ENCODE measurements around the gene DHRSX.

The DHRSX gene

GRCh38 chrX:2495595-2495994 lies 5.2 kb downstream of the DHRSX start:
- Histone ChIP-seq H3K4me3 (ENCODE audit: insufficient read length, low read depth) (no peak overlapping the region), H3K36me3 (ENCODE audit: insufficient read depth, insufficient read length, low read length) (peaks cover 54% of the 10 kb centered on the region), H3K27me3 (ENCODE audit: insufficient read depth, insufficient read length) (no peaks in the 10 kb centered on the region), H3K9ac (ENCODE audit: insufficient read length, low read depth) (no peak overlapping the region), H3K9me3 (ENCODE audit: insufficient read depth, low read length) (no peaks in the 10 kb centered on the region), H3K4me1 (ENCODE audit: insufficient read depth, insufficient read length) (peaks cover 6% of the 10 kb centered on the region)
- no peak for DNase-seq (ENCODE audit: low read depth, low spot score)
- TF ChIP-seq YY1 (IDR thresholded peaks at IDR 0.05; ENCODE audit: insufficient read depth, insufficient read length), result no peak
- no peak for TF ChIP-seq ZNF274 (IDR thresholded peaks at IDR 0.05; ENCODE audit: low read depth, low read length)
- no peak for TF ChIP-seq SUZ12 (IDR thresholded peaks at IDR 0.05; ENCODE audit: extremely low read depth, insufficient read depth, insufficient read length)

DNA sequence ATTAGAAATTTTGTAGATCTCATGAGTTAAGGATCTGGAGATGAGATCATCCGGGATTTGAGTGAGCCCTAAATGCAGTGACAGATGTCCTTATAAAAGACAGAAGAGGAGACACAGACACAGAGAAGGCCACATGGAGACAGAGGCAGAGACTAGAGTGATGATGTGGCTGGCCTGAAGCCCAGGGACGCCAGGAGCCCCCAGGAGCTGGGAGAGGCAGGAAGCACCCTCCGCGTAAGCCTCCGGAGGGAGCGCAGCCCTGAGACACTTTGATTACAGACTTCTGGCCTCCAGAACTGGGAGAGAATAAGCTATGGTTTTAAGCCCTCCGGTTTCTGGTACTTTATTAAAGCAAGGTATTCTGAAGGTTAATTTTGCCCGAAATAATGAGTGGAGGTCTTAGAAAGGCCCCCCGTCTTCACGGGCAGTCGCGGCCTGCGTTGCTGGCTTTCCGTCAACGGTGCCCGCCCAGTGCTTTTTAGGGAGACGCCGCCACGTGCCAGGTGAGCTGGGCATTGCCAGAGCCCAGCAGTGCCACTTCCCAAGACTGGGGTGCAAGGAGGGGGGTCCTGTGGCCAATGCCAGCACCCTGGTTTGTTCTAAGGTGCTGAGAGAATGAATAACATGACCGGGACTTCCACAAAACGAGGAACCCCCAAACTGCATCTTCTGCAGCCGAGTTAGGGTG lies 8.1 kb downstream of the DHRSX start:
- no peak overlapping the region for H3K4me3 ChIP-seq (ENCODE audit: insufficient read length, low read depth)
- no peak for DNase-seq (ENCODE audit: low read depth, low spot score)
- no peaks in the 10 kb centered on the region for H3K27me3 ChIP-seq (ENCODE audit: insufficient read depth, insufficient read length)
- H3K9ac ChIP-seq (ENCODE audit: insufficient read length, low read depth), result no peak overlapping the region
- no peaks in the 10 kb centered on the region for H3K9me3 ChIP-seq (ENCODE audit: insufficient read depth, low read length)
- H3K36me3 ChIP-seq (ENCODE audit: insufficient read depth, insufficient read length, low read length), result peaks cover 73% of the 10 kb centered on the region
- peaks cover 10% of the 10 kb centered on the region for H3K4me1 ChIP-seq (ENCODE audit: insufficient read depth, insufficient read length)
- TF ChIP-seq ZNF274 (IDR thresholded peaks at IDR 0.05; ENCODE audit: low read depth, low read length) (no peak), SUZ12 (IDR thresholded peaks at IDR 0.05; ENCODE audit: extremely low read depth, insufficient read depth, insufficient read length) (no peak), YY1 (IDR thresholded peaks at IDR 0.05; ENCODE audit: insufficient read depth, insufficient read length) (no peak)

DNA sequence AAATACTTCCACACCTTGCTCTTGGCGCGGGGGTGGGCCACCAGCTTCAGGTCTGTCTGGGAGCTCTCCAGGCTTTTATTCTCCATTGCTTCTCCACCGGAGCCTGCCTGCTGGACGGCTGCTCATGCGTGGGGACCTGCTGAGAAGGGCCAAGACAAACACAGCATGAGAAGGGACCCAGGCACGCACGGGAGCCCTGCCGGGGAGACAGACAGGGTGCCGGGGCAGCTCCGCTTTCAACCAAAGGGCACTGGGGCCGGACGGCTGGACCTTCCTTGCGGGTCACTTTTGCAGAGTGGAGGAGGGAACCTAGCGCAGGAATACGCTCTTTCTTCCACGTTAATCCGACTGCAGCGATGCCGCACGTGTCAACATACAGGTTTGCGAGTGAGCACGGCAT lies 10.1 kb downstream of the DHRSX start:
- peaks cover 9% of the 10 kb centered on the region for H3K4me1 ChIP-seq (ENCODE audit: insufficient read depth, insufficient read length)
- peaks cover 77% of the 10 kb centered on the region for H3K36me3 ChIP-seq (ENCODE audit: insufficient read depth, insufficient read length, low read length)
- TF ChIP-seq ZNF274 (IDR thresholded peaks at IDR 0.05; ENCODE audit: low read depth, low read length) (no peak), YY1 (IDR thresholded peaks at IDR 0.05; ENCODE audit: insufficient read depth, insufficient read length) (no peak)
- no peaks in the 10 kb centered on the region for H3K9me3 ChIP-seq (ENCODE audit: insufficient read depth, low read length)
- H3K9ac ChIP-seq (ENCODE audit: insufficient read length, low read depth), result no peak overlapping the region
- DNase-seq (ENCODE audit: low read depth, low spot score), result no peak
- H3K4me3 ChIP-seq (ENCODE audit: insufficient read length, low read depth), result no peak overlapping the region
- no peaks in the 10 kb centered on the region for H3K27me3 ChIP-seq (ENCODE audit: insufficient read depth, insufficient read length)

DNA sequence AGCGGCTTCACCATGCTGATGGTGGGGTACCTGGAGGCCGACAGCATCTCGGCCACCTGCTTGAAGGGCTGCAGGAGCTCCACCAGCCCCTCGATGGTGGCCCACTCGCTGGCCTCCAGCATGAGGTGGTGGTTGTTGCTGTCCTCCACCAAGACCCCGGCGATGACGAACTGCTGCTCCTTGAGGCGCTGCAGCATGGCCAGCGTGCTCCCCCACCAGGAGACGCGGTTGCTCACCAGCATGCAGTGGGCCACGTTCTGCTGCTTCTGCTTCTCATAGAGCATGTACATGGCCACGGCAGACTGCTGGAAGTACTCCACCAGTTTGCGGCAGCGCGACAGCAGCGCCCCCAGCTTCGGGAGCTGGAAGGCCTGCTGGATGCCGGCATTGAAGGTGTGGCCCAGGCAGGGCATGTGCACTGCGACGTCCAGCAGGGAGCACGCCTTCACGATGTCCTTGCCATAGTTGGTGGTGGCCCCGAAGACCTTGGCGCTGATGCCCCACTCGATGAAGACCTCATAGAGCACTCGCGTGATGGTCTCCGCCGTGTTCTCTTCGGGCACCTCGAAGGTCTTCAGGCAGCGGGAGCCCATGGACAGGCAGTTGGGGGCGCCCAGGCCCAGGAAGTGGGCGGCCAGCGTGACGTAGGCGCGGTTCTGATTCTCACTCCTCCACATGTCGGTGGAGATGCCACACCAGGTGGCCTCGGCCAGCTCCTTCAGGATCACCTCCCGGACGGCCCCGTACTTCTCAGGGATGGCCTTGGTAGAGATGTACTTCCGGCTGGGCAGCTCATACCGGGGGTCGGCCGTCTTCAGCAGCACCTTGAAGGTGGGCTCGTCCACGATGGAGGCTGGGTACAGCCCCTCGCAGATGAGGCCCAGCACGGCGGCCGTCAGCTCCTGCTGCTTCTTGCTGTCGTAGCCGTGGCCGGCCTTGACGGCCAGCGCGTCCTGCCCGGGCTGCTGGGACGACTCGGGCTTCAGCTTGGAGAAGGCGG lies 11.0 kb downstream of the DHRSX start:
- TF ChIP-seq ZNF274 (IDR thresholded peaks at IDR 0.05; ENCODE audit: low read depth, low read length), result no peak
- TF ChIP-seq YY1 (IDR thresholded peaks at IDR 0.05; ENCODE audit: insufficient read depth, insufficient read length), result no peak
- TF ChIP-seq SUZ12 (IDR thresholded peaks at IDR 0.05; ENCODE audit: extremely low read depth, insufficient read depth, insufficient read length), result no peak
- Histone ChIP-seq H3K9ac (ENCODE audit: insufficient read length, low read depth) (no peak overlapping the region), H3K9me3 (ENCODE audit: insufficient read depth, low read length) (no peaks in the 10 kb centered on the region), H3K4me3 (ENCODE audit: insufficient read length, low read depth) (no peak overlapping the region), H3K36me3 (ENCODE audit: insufficient read depth, insufficient read length, low read length) (peaks cover 75% of the 10 kb centered on the region), H3K27me3 (ENCODE audit: insufficient read depth, insufficient read length) (no peaks in the 10 kb centered on the region), H3K4me1 (ENCODE audit: insufficient read depth, insufficient read length) (peaks cover 5% of the 10 kb centered on the region)
- DNase-seq (ENCODE audit: low read depth, low spot score), result no peak

DNA sequence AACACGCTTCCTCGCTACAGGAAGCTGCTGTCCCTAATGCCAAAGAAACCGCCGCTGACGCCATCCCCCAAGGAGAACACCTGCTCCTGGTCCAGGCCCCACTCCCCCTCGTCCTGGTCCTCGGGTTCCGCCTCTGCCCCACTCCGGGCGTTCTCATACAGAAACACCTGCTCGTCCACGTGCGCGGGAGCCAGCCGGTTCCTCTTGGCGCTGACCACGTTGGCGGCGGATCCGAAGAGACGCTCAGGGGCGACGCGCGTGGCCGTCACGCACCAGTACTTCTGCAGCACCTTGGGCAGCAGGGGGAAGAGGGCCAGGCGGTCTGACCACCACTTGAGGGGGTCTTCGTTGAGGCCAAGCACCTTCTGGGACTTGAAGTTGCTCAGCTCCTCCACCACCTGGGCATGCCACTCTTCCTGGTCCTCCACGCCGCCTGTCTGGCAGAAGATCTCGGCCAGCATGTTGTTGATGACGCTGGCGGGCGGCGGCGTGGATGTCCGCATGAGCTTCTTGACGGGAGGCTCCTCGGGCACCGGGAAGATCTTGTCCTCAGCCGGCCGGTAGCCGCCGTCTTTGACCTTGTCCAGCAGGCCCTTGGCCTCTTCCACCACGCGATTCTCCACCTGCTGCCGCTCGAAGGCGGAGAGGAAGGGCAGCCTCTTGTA lies 12.0 kb downstream of the DHRSX start:
- Histone ChIP-seq H3K4me1 (ENCODE audit: insufficient read depth, insufficient read length) (peaks cover 5% of the 10 kb centered on the region), H3K9me3 (ENCODE audit: insufficient read depth, low read length) (no peaks in the 10 kb centered on the region), H3K36me3 (ENCODE audit: insufficient read depth, insufficient read length, low read length) (peaks cover 75% of the 10 kb centered on the region), H3K27me3 (ENCODE audit: insufficient read depth, insufficient read length) (no peaks in the 10 kb centered on the region), H3K9ac (ENCODE audit: insufficient read length, low read depth) (no peak overlapping the region), H3K4me3 (ENCODE audit: insufficient read length, low read depth) (no peak overlapping the region)
- no peak for DNase-seq (ENCODE audit: low read depth, low spot score)
- no peak for TF ChIP-seq SUZ12 (IDR thresholded peaks at IDR 0.05; ENCODE audit: extremely low read depth, insufficient read depth, insufficient read length)
- TF ChIP-seq YY1 (IDR thresholded peaks at IDR 0.05; ENCODE audit: insufficient read depth, insufficient read length), result no peak
- TF ChIP-seq ZNF274 (IDR thresholded peaks at IDR 0.05; ENCODE audit: low read depth, low read length), result no peak

DNA sequence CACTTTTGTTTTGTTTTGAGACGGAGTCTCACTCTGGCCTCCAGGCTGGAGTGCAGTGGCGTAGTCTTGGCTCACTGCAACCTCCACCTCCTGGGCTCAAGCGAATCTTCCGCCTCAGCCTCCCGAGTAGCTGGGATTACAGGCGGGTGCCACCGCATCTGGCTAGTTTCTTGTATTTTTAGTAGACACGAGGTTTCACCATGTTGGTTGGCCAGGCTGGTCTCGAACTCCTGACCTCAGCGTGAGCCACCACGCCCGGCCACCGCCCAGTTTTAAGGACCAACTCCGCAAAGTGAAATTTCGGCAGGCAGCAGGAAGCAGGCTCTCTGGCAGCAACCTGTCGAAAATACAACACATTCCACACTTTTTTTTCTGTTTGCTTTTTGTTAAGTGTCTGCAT lies 13.4 kb downstream of the DHRSX start:
- no peak for DNase-seq (ENCODE audit: low read depth, low spot score)
- Histone ChIP-seq H3K4me1 (ENCODE audit: insufficient read depth, insufficient read length) (peaks cover 5% of the 10 kb centered on the region), H3K4me3 (ENCODE audit: insufficient read length, low read depth) (no peak overlapping the region), H3K9me3 (ENCODE audit: insufficient read depth, low read length) (no peaks in the 10 kb centered on the region), H3K27me3 (ENCODE audit: insufficient read depth, insufficient read length) (no peaks in the 10 kb centered on the region), H3K36me3 (ENCODE audit: insufficient read depth, insufficient read length, low read length) (peaks cover 66% of the 10 kb centered on the region), H3K9ac (ENCODE audit: insufficient read length, low read depth) (no peak overlapping the region)
- TF ChIP-seq ZNF274 (IDR thresholded peaks at IDR 0.05; ENCODE audit: low read depth, low read length) (no peak), YY1 (IDR thresholded peaks at IDR 0.05; ENCODE audit: insufficient read depth, insufficient read length) (no peak), SUZ12 (IDR thresholded peaks at IDR 0.05; ENCODE audit: extremely low read depth, insufficient read depth, insufficient read length) (no peak)
